Measurements from ENCODE around the gene SMCR8. TPM values are rescaled to one million over a fixed set of nuclear protein-coding genes. Genes with fewer than 3 reads are reported as not detected.
A peak's percentile ranks its signal among the peaks of the same experiment; 100 is the strongest.

SMCR8 gene
- total and polyA plus RNA-seq, 9 of the 15 experiments (the other 6 are each of a cell fraction or from before 2014, with no cell fraction given), result 0.25 to 8.8 (median 4.9) TPM

DNA sequence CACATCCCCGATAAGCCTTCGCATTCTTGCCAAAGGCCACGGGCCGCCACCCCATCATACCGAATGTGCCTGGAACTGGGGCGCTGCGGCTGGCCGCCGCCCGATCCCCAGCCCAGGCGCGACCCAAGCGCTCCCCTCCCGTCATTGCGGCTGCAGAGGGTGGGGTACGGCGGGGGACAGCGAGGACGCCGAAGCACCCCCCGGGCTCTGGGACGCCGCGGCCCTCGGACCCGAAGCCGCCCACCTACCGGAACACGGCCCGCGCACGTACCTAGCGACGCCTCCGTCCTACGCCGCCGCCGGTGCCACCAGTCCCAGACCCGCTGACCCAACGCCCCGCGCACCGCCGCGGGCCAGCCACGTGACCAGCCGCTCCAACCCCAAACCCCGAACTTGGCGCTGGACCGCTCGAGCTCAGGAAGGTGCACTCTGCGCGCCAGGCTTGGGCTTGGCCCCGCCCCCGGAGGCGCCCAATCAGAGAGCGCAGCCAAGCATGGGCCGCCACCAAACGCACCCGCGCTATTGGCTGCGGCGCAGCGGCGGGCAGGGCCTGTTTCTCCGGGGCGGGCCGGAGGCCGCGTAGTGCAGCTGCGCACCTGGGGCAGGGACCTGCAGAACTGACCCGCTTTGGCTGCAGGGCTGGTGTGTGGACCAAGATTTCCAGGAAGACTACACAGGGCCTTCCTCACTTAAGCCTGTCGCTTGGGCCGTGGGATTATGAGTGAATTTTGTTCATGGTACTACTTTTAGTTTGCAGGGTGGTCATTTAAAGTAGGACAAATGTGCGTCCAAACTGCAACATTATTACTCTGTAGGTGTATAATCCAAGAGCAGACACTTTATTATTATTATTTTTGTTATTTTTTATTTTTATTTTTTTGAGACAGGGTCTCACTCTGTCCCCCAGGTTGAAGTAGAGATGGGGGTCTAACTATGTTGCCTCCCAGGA is 48.3 kb downstream of the SMCR8 start, which contains the start of gene SHMT1 (continued):
- no peak for TF ChIP-seq ZNF318 (IDR thresholded peaks at IDR 0.05; ENCODE audit: borderline replicate concordance in 1 of 2, low read depth in 1 of 2)
- peak; percentile 75; the same call in 1 of the 2 replicates for TF ChIP-seq HNRNPL (IDR thresholded peaks at IDR 0.05; ENCODE audit: low read depth, low read length)
- no peak for TF ChIP-seq SAFB2 (IDR thresholded peaks at IDR 0.05; ENCODE audit: borderline replicate concordance, low read depth, low read length, severe bottlenecking)
- TF ChIP-seq PRMT5 (CRISPR knock-in tag; IDR thresholded peaks at IDR 0.05), result no peak
- TF ChIP-seq NELFE (IDR thresholded peaks at IDR 0.05; ENCODE audit: insufficient read depth, insufficient read length), result no peak
- TF ChIP-seq HDAC1 (IDR thresholded peaks at IDR 0.05), result peak in 1 of 2 experiments; percentile 66; a peak in 1 of 4 replicates
- TF ChIP-seq TGIF2 (CRISPR knock-in tag; IDR thresholded peaks at IDR 0.05), result no peak
- no peak for TF ChIP-seq NFIC (IDR thresholded peaks at IDR 0.05)
- TF ChIP-seq ZNF3 (CRISPR knock-in tag; IDR thresholded peaks at IDR 0.05), result no peak
- TF ChIP-seq ESRRA (IDR thresholded peaks at IDR 0.05; ENCODE audit: borderline replicate concordance, low read depth), result 0 out of 2 replicates have a peak, but pooled peaks have one; percentile 32
- TF ChIP-seq DDX20 (tag; IDR thresholded peaks at IDR 0.05; ENCODE audit: low read depth), result no peak
- no peak for TF ChIP-seq ZNF583 (CRISPR knock-in tag; IDR thresholded peaks at IDR 0.05)
- TF ChIP-seq COPS2 (conservative IDR thresholded peaks at IDR 0.05), result no peak
- TF ChIP-seq, protein P1, sequence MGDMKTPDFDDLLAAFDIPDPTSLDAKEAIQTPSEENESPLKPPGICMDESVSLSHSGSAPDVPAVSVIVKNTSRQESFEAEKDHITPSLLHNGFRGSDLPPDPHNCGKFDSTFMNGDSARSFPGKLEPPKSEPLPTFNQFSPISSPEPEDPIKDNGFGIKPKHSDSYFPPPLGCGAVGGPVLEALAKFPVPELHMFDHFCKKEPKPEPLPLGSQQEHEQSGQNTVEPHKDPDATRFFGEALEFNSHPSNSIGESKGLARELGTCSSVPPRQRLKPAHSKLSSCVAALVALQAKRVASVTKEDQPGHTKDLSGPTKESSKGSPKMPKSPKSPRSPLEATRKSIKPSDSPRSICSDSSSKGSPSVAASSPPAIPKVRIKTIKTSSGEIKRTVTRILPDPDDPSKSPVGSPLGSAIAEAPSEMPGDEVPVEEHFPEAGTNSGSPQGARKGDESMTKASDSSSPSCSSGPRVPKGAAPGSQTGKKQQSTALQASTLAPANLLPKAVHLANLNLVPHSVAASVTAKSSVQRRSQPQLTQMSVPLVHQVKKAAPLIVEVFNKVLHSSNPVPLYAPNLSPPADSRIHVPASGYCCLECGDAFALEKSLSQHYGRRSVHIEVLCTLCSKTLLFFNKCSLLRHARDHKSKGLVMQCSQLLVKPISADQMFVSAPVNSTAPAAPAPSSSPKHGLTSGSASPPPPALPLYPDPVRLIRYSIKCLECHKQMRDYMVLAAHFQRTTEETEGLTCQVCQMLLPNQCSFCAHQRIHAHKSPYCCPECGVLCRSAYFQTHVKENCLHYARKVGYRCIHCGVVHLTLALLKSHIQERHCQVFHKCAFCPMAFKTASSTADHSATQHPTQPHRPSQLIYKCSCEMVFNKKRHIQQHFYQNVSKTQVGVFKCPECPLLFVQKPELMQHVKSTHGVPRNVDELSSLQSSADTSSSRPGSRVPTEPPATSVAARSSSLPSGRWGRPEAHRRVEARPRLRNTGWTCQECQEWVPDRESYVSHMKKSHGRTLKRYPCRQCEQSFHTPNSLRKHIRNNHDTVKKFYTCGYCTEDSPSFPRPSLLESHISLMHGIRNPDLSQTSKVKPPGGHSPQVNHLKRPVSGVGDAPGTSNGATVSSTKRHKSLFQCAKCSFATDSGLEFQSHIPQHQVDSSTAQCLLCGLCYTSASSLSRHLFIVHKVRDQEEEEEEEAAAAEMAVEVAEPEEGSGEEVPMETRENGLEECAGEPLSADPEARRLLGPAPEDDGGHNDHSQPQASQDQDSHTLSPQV (IDR thresholded peaks at IDR 0.05), result no peak
- TF ChIP-seq PTTG1 (tag; IDR thresholded peaks at IDR 0.05; ENCODE audit: low read depth), result no peak

All from K562 (cell line).